GM19238 (cell line): Measurements from ENCODE around the gene SCN1B.
"Not testable (repeated sequence)": the region's sequence is repeated elsewhere in the genome, so short reads cannot be mapped to it uniquely, and the experiment has no call there.

Source experiments
- DNase-seq: peaks from one replicate; pipeline ENCODE4 v3.0.0; 2011; ENCODE audit warnings: low spot score; ENCODE audit not compliant: insufficient read length

SCN1B gene

DNA sequence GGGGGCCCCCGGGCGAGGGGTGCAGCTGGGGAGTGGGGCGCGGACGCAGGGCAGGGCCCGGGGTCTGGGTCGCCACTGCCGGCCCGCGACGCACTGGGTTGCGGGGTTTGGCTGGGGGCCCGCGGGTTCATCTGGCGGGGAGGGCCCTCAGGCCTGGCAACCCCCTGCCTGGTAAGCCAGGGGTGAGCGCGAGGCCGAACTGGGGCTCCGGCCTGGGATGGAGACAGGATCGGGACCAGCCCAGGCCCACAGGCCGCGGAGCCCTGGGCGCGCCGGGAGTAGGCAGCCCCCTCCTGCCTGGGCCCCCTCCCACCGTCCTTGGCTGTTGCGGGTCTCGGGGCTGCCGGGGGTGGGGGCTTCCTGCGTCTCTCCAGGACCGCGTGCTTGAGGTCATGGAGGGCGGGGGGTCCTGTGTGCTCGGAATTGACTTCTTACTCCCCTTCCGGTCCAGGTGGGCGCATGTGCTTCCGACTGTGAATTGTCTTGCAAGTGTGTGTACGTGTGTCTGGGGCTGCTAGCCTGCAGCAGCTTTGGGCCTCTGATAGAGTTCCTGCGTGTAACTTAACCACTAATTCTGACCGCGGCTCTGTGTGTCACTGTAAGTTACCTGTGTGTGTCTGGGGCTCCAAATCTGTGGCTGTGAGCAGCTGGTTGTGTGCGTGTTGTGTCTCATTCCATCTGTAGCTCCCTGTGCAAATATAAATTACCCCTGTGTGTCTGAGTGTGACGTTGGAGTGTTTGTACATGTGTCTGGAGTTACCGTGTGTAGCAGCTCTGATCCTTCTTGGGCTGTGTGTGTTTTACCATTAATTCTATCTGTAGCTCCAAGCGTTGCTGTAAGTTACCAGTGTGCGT is 29.4 kb upstream of the SCN1B start:
- DNase-seq: peak; percentile 43

DNA sequence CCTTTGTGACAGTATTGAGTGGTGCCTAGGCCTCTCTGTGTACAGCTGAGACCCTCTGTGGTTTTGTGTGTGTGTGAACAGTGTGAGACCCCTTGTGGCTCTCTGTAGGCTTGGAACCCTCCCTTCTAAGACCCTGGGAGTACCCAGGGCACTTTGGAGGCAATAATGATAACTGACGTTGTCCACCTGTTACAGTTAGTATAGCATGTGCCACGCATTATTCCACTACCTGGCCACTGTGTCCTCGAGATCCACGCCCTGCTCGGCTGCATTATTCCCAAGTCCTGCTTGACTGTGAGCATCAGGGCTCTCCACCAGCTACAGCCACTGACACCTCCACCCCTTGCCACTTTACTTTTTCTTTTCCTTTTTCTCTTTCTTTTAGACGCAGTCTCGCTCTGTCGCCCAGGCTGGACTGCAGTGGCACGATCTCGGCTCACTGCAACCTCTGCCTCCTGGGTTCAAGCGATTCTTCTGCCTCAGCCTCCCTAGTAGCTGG is 28.2 kb upstream of the SCN1B start:
- DNase-seq: peak; percentile 0

DNA sequence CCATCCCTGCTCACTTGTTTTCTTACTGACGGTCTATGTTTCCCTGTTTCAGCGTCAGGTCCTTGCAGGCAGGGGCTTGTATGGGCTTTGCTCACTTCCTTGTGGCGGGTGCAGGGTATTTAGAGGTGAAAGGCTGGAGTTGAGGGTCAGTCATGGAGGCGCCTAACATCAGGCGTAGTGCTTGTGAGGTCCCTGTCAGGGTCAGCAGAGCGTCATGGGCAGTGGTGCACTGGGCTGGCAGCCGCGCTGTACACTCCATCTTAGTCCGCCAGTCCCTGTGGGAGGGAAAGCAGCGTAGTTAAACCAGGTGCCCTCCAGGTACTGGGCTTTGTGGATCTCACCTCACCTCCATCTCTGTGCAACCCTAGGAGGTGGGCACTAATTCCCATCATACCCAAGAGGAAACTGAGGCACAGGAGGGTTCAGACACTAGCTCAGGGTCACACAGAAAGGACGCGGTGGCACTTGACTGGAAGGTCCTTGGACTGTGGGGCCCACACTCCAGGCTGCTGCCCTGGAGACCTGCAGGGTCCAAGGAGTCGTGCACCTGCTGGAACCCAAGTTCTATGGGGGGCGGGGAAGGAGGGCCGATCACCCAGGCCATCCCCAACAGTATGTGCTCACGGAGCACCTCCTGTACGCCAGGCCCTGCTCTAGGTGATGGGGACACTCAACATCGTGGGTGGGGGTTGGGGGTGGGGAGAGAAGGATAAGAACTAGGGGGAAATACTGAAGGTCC is 25.6 kb upstream of the SCN1B start:
- DNase-seq: no peak

DNA sequence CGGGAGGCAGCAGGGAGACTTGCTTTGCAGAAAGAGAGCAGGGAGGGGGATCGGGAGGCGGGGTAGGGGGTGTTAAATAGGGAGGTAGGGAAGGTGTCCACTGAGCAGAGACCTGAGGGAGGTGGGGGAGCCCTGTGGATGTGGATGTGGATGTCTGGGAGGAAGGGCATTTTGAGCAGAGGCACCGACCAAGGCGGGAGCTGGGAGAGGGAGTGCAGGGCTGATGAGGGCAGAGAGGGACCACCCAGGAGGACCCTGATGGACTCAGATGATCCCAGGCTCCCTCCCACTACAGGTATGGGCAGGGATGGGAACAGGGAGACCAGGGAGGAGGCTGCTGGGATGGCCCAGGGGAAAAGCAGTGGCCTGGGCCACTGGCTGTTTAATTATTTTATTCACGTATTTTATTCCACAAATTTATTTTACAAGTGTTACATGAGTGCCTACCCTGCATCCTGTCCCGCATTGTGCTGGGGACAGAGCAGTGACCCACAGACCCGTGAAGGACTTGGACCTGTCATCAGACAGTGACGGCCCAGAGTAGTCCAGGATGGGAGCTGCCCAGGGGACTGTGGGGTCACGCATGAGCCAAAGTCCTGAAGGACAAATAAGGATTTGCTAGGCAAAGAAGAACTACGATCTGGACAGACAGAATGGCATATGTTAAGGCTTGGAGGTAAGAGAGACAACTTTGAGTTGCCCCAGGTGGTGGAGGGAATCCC is 24.9 kb upstream of the SCN1B start:
- no peak for DNase-seq

DNA sequence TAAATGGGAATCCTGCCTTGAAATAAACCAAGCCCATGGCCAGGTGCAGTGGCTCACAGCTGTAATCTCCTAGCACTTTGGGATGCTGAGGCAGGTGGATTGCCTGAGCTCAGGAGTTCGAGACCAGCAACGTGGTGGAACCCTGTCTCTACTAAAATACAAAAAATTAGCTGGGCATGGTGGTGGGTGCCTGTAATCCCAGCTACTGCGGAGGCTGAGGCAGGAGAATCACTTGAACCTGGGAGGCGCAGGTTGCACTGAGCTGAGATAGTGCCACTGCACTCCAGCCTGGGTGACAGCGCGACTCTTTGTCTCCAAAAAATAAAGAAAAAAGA is 24.3 kb upstream of the SCN1B start:
- not testable (repeated sequence) for DNase-seq

DNA sequence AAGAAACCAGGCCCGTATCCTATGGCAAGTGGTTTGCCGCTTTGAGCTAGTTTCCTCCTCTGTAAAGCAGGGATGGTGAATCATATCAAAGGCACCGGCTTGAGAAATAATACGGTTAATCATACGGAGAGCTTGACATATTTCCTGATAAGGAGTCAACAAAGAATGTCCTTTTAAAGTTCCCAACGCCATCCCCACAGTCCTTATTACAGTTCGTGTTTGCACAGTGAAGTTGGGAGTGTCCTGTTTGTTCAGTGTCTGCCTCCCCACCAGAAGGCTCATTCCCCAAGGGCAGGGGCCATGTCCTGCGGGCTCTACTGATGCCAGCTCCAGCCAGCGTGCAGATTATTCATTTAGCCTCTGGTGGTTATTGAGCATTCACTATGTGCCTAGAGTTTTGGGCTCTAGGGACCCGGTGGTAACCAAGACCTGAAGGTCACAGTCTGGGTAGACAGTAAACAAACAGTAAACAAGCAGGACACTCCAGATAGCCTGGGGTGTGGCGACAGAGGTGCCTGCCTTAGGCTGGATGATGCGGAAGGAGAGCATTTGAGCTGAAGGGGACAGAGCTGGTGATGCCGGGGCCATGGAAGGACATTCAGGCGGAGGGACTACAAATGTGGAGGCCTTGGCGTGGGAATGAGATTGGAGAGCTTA is 23.8 kb upstream of the SCN1B start:
- DNase-seq: no peak

DNA sequence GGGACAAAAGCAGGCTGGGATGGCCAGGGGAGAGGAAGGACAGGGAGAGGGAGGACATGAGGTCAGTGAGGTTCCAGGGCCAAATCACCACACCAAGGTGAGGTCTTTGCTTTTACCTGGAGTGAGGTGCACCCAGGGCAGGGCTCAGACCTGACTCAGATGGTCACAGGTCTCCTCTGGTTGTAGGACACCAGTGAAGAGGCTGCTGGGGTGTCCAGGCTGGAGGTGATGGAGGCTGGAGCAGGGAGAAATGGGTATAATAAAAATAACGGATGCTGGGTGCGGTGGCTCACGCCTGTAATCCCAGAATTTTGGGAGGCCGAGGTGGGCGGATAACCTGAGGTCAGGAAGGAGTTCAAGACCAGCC is 23.3 kb upstream of the SCN1B start:
- no peak for DNase-seq

DNA sequence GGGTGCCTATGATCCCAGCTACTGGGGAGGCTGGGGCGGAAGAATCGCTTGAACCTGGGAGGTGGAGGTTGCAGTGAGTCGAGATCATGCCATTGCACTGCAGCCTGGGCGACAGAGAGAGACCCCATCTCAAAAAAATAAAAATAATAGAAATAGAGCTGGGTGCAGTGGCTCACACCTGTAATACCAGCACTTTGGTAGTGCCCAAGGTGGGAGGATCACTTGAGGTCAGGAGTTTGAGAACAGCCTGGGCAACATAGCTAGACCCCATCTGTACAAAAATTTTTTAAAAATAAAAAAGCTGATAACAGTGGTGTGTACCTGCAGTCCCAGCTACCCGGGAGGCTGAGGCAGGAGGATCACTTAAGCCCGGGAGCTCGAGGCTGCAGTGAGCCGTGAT is 22.8 kb upstream of the SCN1B start:
- DNase-seq: not testable (repeated sequence)

DNA sequence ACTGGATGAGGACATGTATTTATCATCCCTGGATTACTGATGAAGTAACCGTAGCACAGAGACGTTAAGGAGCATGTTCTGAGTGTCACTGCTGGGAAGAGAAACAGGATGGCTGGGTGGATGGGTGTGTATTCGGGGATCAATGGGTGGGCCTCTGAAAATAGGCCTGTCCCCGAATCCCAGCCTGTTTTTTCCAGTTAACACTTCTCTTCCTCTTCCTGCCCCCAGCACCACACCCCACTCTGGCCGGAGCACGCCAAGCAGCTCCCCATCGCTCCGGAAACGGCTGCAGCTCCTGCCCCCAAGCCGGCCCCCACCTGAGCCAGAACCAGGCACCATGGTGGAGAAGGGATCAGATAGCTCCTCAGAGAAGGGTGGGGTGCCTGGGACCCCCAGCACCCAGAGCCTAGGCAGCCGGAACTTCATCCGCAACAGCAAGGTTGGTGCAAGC is 21.4 kb upstream of the SCN1B start:
- DNase-seq: no peak

DNA sequence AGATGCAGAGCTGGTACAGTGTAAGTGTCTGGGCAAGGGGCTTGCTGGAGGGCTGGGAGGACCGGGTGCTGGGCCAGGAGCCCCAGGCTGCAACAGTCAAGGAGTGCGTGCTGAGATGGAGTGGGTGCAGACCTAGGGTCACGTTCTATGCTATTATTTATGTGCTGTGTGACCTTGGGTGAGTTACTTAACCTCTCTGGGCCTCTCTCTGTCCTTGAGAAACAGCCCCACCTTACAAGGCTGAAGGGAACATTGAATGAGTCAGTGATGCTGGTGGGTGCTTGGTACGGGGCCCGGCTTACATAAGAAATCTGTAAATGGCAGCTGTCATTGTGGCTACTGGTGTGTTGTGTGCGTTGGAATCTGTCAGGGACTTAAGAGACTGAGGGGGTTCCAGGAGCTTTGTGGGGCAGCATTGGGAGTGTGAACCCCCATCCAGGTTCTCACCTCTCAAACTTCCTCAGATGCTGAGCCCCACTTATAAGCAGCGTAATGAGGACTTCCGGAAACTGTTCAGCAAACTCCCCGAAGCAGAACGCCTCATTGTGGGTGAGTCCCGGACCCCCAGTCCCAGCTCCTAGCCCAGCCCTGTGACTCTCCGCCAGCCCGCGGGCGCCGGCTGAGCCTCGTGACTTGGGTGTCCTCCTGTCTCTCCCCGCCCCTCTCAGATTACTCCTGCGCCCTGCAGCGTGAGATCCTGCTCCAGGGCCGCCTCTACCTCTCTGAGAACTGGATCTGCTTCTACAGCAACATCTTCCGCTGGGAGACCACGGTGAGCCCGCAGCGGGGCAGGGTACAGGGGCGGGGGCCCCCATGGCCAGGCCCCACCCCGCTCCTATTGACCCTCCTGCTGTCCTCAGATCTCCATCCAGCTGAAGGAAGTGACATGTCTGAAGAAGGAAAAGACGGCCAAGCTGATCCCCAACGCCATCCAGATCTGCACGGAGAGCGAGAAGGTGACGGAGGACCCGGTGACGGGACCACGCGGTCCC is 20.6 kb upstream of the SCN1B start:
- DNase-seq: no peak

DNA sequence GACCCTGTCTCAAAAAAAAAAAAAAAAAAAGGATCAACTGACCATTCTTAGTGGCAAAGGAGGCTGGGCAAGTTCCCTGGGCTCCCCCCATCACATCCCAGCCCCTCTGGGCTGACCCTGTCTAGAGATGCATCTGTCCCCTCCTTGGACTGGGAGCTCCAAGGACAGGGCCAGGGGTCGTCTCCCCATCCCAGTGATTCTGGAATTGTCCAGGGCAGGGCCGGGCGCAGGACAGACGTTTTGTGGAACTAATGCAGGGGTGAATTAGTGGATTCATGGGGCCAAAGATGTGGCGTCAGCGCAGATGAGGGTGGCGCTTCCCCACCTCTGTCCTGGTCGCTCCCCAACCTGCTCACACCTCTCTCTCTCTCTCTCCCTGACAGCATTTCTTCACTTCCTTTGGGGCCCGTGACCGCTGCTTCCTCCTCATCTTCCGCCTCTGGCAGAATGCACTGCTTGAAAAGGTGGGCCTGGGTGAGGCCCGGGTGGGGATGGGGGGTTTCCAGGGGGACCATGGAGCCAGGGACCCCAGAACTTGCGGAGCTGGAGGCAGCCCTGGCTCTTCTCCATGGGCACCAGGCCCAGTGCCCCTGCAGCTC is 19.1 kb upstream of the SCN1B start:
- DNase-seq: no peak

DNA sequence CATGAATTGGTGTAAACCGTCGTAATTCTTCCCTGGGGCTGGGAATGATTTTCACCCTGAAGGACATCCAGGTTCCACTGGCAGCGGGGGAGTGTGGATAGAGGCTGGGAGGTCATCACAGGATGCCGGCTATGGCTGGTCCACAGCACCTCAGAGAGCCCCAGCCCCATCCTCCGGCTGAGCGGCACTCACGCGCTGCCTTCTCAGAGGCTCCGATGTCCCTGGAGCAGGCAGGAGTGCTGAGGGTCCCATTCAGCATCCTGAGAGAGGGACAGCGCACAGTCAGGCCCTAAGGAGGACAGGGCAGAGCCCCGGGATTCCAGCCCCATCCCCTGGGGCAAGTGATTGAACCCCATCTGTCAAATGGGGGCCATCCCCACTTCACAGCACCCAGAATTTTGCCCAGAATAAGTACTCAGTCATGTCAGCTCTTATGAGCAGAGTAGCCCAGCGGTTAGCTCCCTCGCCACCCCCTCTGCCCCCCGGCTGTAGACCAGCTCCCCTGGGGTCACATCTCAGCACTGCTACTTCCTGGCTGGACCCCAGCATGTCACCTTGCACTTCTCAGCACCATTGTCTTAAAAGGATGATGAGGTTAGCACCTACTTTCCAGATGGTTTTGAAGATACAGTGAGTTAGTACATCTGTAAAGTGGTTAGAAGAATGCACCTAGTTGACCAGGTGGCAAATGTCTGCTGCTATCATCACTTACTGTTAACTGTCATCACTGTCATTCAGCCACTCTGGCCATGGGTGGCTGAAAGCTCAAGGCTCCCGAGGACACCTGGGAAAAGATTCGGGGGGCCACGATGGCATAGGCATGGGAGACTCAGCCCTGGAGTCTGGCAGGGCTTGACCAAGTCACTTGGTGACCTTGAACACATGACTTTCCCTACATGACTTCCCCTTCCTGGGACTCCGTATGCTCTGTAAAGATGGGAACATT is 18.3 kb upstream of the SCN1B start:
- no peak for DNase-seq

DNA sequence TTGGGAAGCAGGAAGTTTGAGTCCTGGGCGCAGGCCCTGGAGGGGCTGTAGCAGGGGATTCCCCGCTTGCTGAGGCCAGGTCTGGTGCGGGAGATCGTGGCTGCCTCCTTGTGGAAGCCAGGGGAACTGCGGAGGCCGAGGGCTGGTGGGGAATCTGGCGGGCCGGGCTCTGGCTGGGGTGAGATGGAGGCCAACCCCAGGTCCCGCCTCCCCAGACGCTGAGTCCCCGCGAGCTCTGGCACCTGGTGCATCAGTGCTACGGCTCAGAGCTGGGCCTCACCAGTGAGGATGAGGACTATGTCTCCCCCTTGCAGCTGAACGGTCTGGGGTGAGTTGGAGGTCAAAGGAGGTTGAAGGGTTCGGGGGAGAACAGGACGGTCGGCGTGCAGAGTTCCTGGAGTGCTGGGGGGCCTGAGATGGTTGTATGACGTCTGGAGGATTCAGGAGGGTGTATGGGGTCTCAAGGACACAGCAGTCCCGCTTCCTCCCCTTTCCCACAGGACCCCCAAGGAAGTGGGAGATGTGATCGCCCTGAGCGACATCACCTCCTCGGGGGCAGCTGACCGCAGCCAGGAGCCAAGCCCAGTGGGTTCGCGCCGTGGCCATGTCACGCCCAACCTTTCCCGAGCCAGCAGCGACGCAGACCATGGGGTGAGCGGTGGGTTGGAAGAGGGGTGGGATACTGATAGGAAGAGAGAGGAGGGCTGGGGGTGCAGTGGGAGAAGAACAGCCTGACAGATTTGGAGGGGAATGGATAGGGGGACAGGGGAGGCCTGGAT is 17.0 kb upstream of the SCN1B start:
- DNase-seq: peak; percentile 91

DNA sequence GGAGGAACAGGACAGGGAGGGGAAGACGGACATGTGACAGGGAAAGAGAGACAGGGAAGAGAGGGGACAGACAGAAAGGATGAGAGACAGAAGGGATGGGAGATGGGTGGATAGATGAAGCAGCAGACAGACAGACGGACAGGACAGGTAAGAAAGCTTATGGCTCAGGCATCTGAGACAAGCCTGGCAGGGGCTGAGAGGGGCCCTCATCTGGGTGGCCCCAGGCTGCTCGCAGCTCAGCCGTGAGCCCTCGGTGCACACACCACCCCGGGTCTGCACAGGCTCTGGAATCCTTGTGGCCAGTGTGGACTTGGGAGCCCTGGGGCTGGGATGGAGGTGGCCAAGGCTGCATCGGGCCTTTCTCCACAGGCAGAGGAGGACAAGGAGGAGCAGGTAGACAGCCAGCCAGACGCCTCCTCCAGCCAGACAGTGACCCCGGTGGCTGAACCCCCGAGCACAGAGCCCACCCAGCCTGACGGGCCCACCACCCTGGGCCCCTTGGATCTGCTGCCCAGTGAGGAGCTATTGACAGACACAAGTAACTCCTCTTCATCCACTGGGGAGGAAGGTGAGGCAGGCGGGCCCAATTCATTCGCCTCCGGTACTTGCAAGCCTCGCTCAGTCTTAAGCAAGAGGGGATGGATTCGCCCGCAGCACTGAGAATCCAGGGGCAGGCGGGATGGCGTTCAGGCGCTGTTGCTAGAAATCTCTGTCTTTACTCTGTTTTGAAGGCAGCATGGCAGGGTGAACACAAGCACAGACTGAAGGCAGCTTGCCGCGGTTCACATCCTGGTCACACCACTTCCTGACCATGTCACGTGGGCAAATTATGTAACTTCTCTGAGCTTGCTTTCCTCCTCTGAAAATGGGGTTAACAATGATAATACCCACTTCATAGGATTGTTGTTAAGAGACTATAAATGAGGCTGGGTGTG is 16.2 kb upstream of the SCN1B start:
- DNase-seq: no peak

DNA sequence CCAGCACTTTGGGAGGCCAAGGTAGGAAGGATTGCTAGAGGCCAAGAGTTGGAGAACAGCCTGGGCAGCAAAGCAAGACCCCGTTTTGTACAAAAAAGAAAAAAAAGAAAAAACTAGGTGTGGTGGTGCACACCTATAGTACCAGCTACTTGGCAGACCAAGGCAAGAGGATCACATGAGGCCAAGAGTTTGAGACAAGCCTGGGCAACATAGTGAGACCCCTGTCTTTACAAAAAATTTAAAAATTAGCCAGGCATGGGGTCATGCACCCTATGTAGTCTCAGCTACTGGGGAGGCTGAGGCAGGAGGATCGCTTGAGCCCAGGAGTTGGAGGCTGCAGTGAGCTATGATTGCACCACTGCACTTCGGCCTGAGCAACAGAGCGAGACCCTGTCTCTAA is 15.5 kb upstream of the SCN1B start:
- DNase-seq: not testable (repeated sequence)

DNA sequence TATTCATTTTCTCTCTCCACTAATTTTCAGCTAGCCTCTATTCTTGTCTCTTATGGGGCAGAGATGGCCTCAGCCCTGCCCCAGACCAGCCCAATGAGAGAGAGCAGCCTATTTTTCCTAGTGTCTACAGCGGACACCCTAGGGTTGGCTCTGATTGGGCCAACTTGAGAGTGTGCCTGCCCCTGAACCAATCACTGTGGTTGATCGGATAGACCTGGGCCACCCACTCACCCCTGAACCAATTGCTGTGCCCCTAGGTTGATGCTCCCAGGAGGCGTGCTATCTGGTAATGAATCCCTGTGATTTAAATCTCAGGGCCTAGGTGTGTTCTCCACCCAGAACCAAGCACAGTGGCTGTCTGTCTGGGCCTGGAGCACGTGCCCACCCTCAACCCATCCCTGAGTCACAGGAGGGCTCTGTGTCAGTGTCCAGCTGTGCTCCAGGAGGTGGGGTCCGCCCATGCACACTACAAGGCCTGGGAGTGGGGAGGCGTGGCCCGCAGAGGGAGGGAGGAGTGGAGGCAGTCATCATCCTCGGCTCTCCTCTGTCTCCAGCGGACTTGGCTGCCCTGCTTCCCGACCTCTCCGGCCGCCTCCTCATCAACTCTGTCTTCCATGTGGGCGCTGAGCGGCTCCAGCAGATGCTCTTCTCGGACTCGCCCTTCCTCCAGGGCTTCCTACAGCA is 14.9 kb upstream of the SCN1B start:
- DNase-seq: no peak
